Type B pancreatic cell (in vitro differentiated cells): Measurements from ENCODE around the gene KRTAP1-1. TPM values are rescaled to one million over a fixed set of nuclear protein-coding genes. Genes with fewer than 3 reads are reported as not detected.
"Not testable (repeated sequence)": the region's sequence is repeated elsewhere in the genome, so short reads cannot be mapped to it uniquely, and the experiment has no call there.

Experiments used
- DNase-seq: peaks from one replicate; pipeline ENCODE4 v3.0.0; 2021; ENCODE audit warnings: mixed read lengths; ENCODE audit not compliant: unreplicated experiment; ENCODE audit errors: extremely low spot score
- H3K27ac Mint-ChIP-seq: 2 replicates; pipeline ENCODE4 v1.8.0; 2021; ENCODE audit warnings: mild to moderate bottlenecking, mixed read lengths
- H3K27me3 Mint-ChIP-seq: 2 replicates; pipeline ENCODE4 v1.8.0; 2021; ENCODE audit warnings: mixed read lengths
- H3K36me3 Mint-ChIP-seq: 2 replicates; pipeline ENCODE4 v1.8.0; 2021; ENCODE audit warnings: mixed read lengths
- H3K4me1 Mint-ChIP-seq: one replicate; pipeline ENCODE4 v1.8.0; 2021; ENCODE audit warnings: mixed read lengths; ENCODE audit not compliant: unreplicated experiment
- H3K4me3 Mint-ChIP-seq: 2 replicates; pipeline ENCODE4 v1.8.0; 2021; ENCODE audit warnings: mild to moderate bottlenecking, mixed read lengths
- H3K9me3 Mint-ChIP-seq: 2 replicates; pipeline ENCODE4 v1.8.0; 2021; ENCODE audit warnings: mixed read lengths
- long read RNA-seq: library from polyadenylated mRNA; unstranded; transcript quantifications from one replicate; pipeline ENCODE4 v2.0.0, GENCODE V29; 2020
- total RNA-seq: library from RNA; stranded (reverse); gene quantifications from 2 replicates; pipeline ENCODE4 v1.2.1, GENCODE V29; 2021; ENCODE audit warnings: low replicate concordance
- TF ChIP-seq, protein P1 (sequence below): fragments of 200-600 bp; sonication (generic); conservative IDR thresholded peaks from 2 replicates; pipeline ENCODE4 v1.5.0; 2021; ENCODE audit warnings: antibody characterized with exemption, mild to moderate bottlenecking

Gene KRTAP1-1, protein sequence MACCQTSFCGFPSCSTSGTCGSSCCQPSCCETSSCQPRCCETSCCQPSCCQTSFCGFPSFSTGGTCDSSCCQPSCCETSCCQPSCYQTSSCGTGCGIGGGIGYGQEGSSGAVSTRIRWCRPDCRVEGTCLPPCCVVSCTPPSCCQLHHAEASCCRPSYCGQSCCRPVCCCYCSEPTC
- not detected in 2 replicates for total RNA-seq
- long read RNA-seq: 0 reads

DNA sequence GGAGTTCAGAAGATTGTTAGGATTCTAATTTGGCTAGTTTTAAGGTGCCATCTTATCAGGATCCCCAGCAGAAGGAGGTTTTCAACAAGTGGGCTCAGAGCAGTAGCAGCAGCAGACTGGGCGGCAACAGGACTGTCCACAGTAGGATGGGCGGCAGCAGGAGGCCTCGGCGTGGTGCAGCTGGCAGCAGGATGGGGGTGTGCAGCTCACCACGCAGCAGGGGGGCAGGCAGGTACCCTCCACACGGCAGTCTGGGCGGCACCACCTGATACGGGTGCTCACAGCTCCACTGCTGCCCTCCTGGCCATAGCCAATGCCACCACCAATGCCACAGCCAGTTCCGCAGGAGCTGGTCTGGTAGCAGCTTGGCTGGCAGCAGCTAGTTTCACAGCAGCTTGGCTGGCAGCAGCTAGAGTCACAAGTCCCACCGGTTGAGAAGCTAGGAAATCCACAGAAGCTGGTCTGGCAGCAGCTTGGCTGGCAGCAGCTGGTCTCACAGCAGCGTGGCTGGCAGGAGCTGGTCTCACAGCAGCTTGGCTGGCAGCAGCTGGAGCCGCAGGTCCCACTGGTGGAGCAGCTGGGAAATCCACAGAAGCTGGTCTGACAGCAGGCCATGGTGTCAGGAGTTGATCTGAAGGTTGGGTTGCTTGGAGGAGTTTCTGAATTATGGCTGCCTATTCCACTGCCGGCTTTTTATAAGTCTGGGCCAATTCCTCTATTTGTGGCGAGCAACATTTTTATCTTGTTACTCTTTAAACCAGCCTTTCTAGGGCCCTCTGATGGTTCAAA, at the start of gene KRTAP1-1:
Gene KRTAP1-1, minus strand, starts transcription at position 668 of the 789 bp plus-strand sequence. Its CDS starts 53 bp downstream, at position 615.
- H3K27me3 Mint-ChIP-seq, H3K27ac Mint-ChIP-seq, H3K9me3 Mint-ChIP-seq, H3K36me3 Mint-ChIP-seq, DNase-seq, H3K4me1 Mint-ChIP-seq, H3K4me3 Mint-ChIP-seq: not testable (repeated sequence)

DNA sequence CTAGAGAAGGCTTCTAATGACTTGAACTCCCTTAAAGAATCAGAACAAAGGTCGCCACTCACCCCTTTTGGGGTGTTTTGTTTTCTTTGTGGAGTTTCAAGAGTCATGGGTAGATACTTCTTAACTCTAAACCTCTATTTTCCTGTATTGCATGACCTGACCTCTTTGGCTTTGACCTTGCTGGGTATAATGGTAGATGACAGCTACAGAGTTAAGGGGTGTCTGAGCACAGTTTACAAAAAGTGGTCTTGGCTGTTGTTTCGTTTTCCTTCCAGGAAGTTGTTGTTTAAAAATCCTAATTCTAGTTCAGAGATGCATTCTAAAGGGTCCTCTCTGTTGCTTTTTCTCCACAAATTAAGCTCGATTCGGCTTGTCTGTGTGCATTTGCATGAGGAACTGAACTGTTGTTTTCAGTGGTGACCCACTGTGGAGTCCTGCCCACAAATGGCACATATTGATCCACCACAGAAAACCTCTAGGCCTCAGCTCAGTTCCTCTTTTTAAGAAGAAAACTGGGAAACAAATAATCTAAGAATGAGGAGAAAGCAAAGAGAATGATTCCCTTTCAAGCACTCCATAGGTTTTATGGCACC, 47.6 kb upstream of the KRTAP1-1 start:
- H3K4me3 Mint-ChIP-seq, H3K27ac Mint-ChIP-seq: not testable (repeated sequence)

DNA sequence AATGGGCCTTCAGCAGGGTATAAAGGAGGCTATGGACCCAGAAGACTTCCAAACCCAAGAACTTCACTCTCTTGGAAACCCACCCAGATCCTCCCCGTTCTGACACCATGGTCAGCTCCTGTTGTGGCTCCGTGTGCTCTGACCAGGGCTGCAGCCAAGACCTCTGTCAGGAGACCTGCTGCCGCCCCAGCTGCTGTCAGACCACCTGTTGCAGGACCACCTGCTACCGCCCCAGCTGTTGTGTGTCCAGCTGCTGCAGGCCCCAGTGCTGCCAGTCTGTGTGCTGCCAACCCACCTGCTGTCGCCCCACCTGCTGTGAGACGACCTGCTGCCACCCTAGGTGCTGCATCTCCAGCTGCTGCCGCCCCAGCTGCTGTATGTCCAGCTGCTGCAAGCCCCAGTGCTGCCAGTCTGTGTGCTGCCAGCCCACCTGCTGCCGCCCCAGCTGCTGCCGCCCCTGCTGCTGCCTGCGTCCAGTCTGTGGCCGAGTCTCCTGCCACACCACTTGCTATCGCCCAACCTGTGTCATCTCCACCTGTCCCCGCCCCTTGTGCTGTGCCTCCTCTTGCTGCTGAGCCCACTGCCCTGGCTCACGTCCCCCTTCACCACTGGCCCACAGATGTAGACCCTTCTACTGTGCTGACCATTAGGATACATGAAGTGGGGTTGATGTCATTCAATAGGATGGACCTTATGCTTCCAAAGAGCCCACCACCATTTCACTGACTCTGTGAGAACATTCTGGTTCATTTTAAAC, 43.0 kb upstream of the KRTAP1-1 start, which contains the start of gene KRTAP4-7:
Gene KRTAP4-7, plus strand, starts transcription at position 51 of the 757 bp plus-strand sequence. Its CDS starts 57 bp downstream, at position 108.
- H3K27ac Mint-ChIP-seq, H3K9me3 Mint-ChIP-seq, H3K36me3 Mint-ChIP-seq, H3K27me3 Mint-ChIP-seq, H3K4me1 Mint-ChIP-seq, H3K4me3 Mint-ChIP-seq, DNase-seq: not testable (repeated sequence)

More for the DNA sequence above, 47.6 kb upstream of the KRTAP1-1 start:
- not testable (repeated sequence) for H3K4me1 Mint-ChIP-seq, H3K27me3 Mint-ChIP-seq, DNase-seq, H3K9me3 Mint-ChIP-seq, H3K36me3 Mint-ChIP-seq

DNA sequence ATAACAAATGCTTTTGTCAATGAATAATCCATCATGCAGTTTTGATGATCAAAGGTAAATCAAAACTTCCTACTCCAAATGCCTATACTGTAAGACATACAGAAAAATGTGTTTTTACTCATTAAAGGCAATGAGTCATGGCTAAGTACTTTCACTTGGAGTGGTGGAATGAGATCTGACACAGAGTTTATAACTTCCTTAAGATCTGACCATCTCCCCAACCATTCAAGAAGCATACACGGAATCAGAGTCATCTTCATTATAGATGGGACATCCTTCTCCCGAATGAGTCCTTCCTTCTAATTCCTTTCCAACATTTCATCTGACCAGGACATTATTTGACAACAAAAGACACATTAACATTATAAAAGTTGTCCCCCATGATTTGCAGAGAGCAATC, 42.2 kb upstream of the KRTAP1-1 start:
- H3K9me3 Mint-ChIP-seq, H3K4me1 Mint-ChIP-seq, H3K36me3 Mint-ChIP-seq, DNase-seq, H3K27me3 Mint-ChIP-seq, H3K27ac Mint-ChIP-seq, H3K4me3 Mint-ChIP-seq: not testable (repeated sequence)

DNA sequence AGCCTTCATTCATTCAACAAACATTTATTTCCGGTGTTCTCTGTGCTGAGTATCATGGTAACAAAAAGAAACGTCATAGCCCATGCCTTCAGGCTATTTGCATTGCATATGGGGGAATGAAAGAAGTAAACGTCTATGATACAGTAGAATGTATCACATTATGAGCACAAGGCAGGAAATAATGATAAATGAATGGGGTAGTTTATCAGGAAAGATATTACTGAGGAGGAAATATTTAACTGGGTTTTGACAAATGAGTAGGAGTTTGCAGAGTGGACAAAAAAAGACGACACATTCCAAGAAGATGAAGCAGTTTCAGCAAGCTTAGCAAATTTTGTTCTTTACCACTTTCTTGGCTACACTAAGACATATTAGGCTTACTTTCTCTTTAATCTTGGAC, 41.4 kb upstream of the KRTAP1-1 start:
- Mint-ChIP-seq H3K36me3 (peaks cover 4% of the 10 kb centered on the region), H3K27me3 (no peaks in the 10 kb centered on the region), H3K4me1 (peaks cover 6% of the 10 kb centered on the region), H3K27ac (peak overlapping the region; percentile 74), H3K4me3 (peak overlapping the region; percentile 21), H3K9me3 (peaks cover 5% of the 10 kb centered on the region)
- DNase-seq: no peak
- TF ChIP-seq, protein P1, sequence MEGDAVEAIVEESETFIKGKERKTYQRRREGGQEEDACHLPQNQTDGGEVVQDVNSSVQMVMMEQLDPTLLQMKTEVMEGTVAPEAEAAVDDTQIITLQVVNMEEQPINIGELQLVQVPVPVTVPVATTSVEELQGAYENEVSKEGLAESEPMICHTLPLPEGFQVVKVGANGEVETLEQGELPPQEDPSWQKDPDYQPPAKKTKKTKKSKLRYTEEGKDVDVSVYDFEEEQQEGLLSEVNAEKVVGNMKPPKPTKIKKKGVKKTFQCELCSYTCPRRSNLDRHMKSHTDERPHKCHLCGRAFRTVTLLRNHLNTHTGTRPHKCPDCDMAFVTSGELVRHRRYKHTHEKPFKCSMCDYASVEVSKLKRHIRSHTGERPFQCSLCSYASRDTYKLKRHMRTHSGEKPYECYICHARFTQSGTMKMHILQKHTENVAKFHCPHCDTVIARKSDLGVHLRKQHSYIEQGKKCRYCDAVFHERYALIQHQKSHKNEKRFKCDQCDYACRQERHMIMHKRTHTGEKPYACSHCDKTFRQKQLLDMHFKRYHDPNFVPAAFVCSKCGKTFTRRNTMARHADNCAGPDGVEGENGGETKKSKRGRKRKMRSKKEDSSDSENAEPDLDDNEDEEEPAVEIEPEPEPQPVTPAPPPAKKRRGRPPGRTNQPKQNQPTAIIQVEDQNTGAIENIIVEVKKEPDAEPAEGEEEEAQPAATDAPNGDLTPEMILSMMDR: no peak

DNA sequence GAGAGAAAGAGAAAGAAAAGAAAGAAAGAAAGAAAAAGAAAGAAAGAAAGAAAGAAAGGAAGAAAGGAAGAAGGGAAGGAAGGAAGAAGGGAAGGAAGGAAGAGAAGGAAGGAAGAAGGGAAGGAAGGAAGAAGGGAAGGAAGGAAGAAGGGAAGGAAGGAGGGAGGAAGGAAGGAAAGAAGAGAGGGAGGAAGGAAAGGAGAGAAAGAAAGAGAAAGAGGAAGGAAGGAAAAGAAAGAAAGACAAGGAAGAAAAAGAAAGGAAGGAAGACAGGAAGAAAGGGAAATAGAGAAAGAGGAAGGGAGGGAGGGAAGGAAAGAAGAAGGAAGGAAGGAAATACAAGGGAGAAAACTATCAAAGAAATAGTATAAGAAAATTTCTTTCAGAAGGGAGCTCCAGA, 35.5 kb upstream of the KRTAP1-1 start:
- Mint-ChIP-seq H3K9me3 (no peaks in the 10 kb centered on the region), H3K4me1 (no peaks in the 10 kb centered on the region), H3K27me3 (peaks cover 4% of the 10 kb centered on the region)

DNA sequence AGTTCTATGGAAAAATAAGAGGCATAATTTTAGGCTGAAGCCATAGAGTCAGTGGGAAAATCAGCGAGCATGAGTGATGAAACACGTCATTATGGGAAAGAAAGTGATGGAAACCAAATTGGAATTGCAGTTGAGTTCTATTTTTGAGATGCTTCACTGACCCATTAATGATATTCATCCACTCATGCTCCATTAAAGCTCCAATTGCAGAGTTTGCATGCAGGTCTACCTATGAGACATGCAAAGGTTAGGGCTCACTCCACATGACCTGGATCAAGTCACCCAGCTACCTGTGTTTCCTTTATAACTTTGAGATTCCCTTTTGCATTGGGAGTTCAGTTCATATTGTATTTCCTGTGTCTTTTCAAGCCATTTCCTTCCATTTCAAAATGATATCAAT, 32.4 kb upstream of the KRTAP1-1 start:
- Mint-ChIP-seq H3K27me3 (peaks cover 4% of the 10 kb centered on the region), H3K9me3 (no peaks in the 10 kb centered on the region), H3K4me1 (no peaks in the 10 kb centered on the region), H3K36me3 (no peaks in the 10 kb centered on the region), H3K27ac (no peak overlapping the region), H3K4me3 (no peak overlapping the region)
- no peak for DNase-seq
- TF ChIP-seq, protein P1: no peak

More for the DNA sequence above, 35.5 kb upstream of the KRTAP1-1 start:
- H3K27ac Mint-ChIP-seq: no peak overlapping the region
- peaks cover 4% of the 10 kb centered on the region for H3K36me3 Mint-ChIP-seq
- TF ChIP-seq, protein P1: no peak
- H3K4me3 Mint-ChIP-seq: no peak overlapping the region
- DNase-seq: no peak
